Calu3 (cell line): ENCODE data around the gene ALOX5. TPM values are rescaled to one million over a fixed set of nuclear protein-coding genes. Genes with fewer than 3 reads are reported as not detected.

Source experiments
- BruUV-seq: library from RNA; stranded (reverse); fragments of 400-500 nt; replicated peaks from 2 replicates; lab custom pipeline; 2021; lab: Mats Ljungman, UMichigan
- CTCF ChIA-PET: fragments of 300-600 bp; sonication (Branson Sonifier 250); formaldehyde crosslinking; loops from one replicate; lab custom pipeline; 2022; ENCODE audit warnings: antibody characterized with exemption; lab: Charles Lee
- DNase-seq: peaks from one replicate; pipeline ENCODE4 v3.0.0; 2022
- H3K27ac Mint-ChIP-seq: one replicate; pipeline ENCODE4 v1.8.0; 2022; ENCODE audit warnings: mixed read lengths; ENCODE audit not compliant: unreplicated experiment
- H3K27me3 Mint-ChIP-seq: one replicate; pipeline ENCODE4 v1.8.0; 2022; ENCODE audit warnings: mixed read lengths; ENCODE audit not compliant: unreplicated experiment
- H3K36me3 Mint-ChIP-seq: one replicate; pipeline ENCODE4 v1.8.0; 2022; ENCODE audit warnings: mild to moderate bottlenecking, moderate library complexity, mixed read lengths; ENCODE audit not compliant: insufficient read depth, unreplicated experiment
- H3K4me1 Mint-ChIP-seq: one replicate; pipeline ENCODE4 v1.8.0; 2022; ENCODE audit warnings: mild to moderate bottlenecking, low read depth, mixed read lengths; ENCODE audit not compliant: unreplicated experiment
- H3K4me3 Mint-ChIP-seq: one replicate; pipeline ENCODE4 v1.8.0; 2022; ENCODE audit warnings: mild to moderate bottlenecking, low read depth, moderate library complexity, mixed read lengths; ENCODE audit not compliant: unreplicated experiment
- H3K9me3 Mint-ChIP-seq: one replicate; pipeline ENCODE4 v1.8.0; 2022; ENCODE audit warnings: low read depth, mixed read lengths; ENCODE audit not compliant: unreplicated experiment
- intact Hi-C: fragments of 100-400 bp; cut with micrococcal nuclease; formaldehyde crosslinking; loops from one replicate; pipeline ENCODE4 v1.10.0; 2022; ENCODE audit not compliant: unreplicated experiment
- total RNA-seq: library from RNA; stranded (reverse); gene quantifications from 2 replicates; pipeline ENCODE4 v1.2.3, GENCODE V29; 2022
- TF ChIP-seq, protein P1 (sequence below): fragments of 200-600 bp; IDR thresholded peaks from one replicate; pipeline ENCODE4 v1.8.0; 2022; ENCODE audit warnings: antibody characterized with exemption; ENCODE audit not compliant: unreplicated experiment

The ALOX5 gene
- total RNA-seq, 1 experiment from 2014 or later: 44.9 TPM

DNA sequence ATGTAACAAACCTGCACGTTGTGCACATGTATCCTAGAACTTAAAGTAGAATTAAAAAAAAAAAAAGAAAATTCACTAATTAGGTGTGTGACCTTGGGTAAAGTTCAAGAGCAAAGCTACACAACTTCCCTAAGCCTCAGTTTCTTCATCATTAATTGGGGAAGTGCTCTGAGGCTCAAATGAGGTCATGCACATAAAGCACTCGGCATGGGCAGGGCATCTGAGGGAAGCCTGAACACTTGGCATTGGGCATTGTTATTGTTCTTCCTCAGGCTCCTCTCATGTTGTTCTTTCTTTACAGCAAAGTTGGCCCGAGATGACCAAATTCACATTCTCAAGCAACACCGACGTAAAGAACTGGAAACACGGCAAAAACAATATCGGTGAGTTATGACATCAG is 21.5 kb downstream of the ALOX5 start:
- DNase-seq: no peak
- no TSS peak for BruUV-seq
- intact Hi-C loops: no loop called here
- TF ChIP-seq, protein P1, sequence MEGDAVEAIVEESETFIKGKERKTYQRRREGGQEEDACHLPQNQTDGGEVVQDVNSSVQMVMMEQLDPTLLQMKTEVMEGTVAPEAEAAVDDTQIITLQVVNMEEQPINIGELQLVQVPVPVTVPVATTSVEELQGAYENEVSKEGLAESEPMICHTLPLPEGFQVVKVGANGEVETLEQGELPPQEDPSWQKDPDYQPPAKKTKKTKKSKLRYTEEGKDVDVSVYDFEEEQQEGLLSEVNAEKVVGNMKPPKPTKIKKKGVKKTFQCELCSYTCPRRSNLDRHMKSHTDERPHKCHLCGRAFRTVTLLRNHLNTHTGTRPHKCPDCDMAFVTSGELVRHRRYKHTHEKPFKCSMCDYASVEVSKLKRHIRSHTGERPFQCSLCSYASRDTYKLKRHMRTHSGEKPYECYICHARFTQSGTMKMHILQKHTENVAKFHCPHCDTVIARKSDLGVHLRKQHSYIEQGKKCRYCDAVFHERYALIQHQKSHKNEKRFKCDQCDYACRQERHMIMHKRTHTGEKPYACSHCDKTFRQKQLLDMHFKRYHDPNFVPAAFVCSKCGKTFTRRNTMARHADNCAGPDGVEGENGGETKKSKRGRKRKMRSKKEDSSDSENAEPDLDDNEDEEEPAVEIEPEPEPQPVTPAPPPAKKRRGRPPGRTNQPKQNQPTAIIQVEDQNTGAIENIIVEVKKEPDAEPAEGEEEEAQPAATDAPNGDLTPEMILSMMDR: no peak
- no peaks in the 10 kb centered on the region for H3K27me3 Mint-ChIP-seq
- no peak overlapping the region for H3K4me3 Mint-ChIP-seq
- H3K36me3 Mint-ChIP-seq: peaks cover 11% of the 10 kb centered on the region
- peaks cover 4% of the 10 kb centered on the region for H3K9me3 Mint-ChIP-seq
- no peaks in the 10 kb centered on the region for H3K4me1 Mint-ChIP-seq
- no peak overlapping the region for H3K27ac Mint-ChIP-seq
- CTCF ChIA-PET: no interaction called here

- intact Hi-C loops: no loop called here
- no peaks in the 10 kb centered on the region for H3K27me3 Mint-ChIP-seq
- H3K4me1 Mint-ChIP-seq: no peaks in the 10 kb centered on the region
- no TSS peak for BruUV-seq
- CTCF ChIA-PET: no interaction called here
- no peak overlapping the region for H3K4me3 Mint-ChIP-seq
- TF ChIP-seq, protein P1: no peak
- peaks cover 6% of the 10 kb centered on the region for H3K36me3 Mint-ChIP-seq
- H3K27ac Mint-ChIP-seq: no peak overlapping the region
- DNase-seq: no peak
- H3K9me3 Mint-ChIP-seq: peaks cover 2% of the 10 kb centered on the region
These were observed 24.6 kb downstream of the ALOX5 start for GRCh38 chr10:45398595-45398994.

DNA sequence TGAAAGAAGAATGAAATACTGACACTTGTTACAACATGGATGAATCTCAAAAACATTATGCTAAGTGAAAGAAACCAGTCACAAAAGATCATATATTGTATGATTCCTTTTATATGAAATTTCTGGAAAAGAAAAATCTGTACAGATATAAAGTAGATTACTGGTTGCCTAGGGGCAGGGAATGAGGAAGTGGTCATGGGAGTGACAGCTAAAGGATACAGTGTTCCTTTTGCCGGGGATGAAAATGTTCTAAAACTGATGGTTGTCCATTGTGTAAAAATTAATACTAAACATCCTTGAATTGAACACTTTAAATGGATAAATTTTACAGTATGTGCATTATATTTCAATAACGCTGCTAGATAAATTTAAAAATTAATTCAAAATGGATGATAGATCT is 25.1 kb downstream of the ALOX5 start:
- Mint-ChIP-seq H3K36me3 (peaks cover 6% of the 10 kb centered on the region), H3K9me3 (peaks cover 2% of the 10 kb centered on the region), H3K27ac (no peak overlapping the region), H3K4me1 (no peaks in the 10 kb centered on the region), H3K4me3 (no peak overlapping the region), H3K27me3 (no peaks in the 10 kb centered on the region)
- no TSS peak for BruUV-seq
- CTCF ChIA-PET: no interaction called here
- TF ChIP-seq, protein P1: no peak
- DNase-seq: no peak
- intact Hi-C loops: no loop called here

DNA sequence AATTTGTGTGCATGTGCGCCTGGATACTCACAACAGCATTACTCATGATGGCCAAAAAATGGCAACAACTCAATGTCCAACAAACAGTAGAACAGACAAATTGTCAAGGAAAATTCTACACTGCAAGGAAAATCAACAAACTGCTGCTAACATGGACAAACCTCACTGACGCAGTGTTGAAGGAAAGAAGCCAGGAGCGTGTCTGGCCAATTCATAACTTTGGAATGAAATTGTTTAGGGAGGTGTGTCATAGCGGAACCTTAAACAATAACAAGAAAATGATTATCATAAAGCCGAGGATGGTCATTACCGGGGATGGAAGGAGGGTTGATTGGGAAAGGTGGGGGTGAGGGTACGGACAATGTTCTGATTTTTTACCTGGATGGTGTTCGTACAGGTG is 29.1 kb downstream of the ALOX5 start:
- H3K27ac Mint-ChIP-seq: no peak overlapping the region
- H3K27me3 Mint-ChIP-seq: no peaks in the 10 kb centered on the region
- CTCF ChIA-PET: no interaction called here
- H3K36me3 Mint-ChIP-seq: no peaks in the 10 kb centered on the region
- no peaks in the 10 kb centered on the region for H3K9me3 Mint-ChIP-seq
- H3K4me1 Mint-ChIP-seq: no peaks in the 10 kb centered on the region
- no peak for DNase-seq
- no TSS peak for BruUV-seq
- TF ChIP-seq, protein P1: no peak
- intact Hi-C loops: no loop called here
- no peak overlapping the region for H3K4me3 Mint-ChIP-seq
